ENCODE results near the gene SLIT3.
A peak's percentile ranks its signal among the peaks of the same experiment; 100 is the strongest.

GRCh38 chr5:168706655-168707069 lies 594.3 kb downstream of the SLIT3 start:
- TF ChIP-seq POLR2AphosphoS5 (IDR thresholded peaks at IDR 0.05) (no peak), CTCF (IDR thresholded peaks at IDR 0.05) (peak in 1 of 7 experiments; percentile 11)

Data from stomach (tissue), 4 donors.